Upper lobe of right lung (tissue), 1 donor: ENCODE data around the gene PCLO. TPM values are rescaled to one million over a fixed set of nuclear protein-coding genes. Genes with fewer than 3 reads are reported as not detected.

ENCODE experiments used
- ATAC-seq: fragments of 200-7000 bp; cut with Tn5 transposase; one replicate; pipeline ENCODE4 v1.9.1; 2020; ENCODE audit warnings: mild to moderate bottlenecking, moderate library complexity
- DNase-seq: peaks from one replicate; pipeline ENCODE4 v3.0.0-alpha.2; 2020
- H3K27ac ChIP-seq: fragments of 200-600 bp; one replicate; pipeline ENCODE4 v1.8.0; 2022
- H3K27me3 ChIP-seq: fragments of 200-600 bp; one replicate; pipeline ENCODE4 v1.8.0; 2022; ENCODE audit warnings: mild to moderate bottlenecking
- H3K36me3 ChIP-seq: fragments of 200-600 bp; one replicate; pipeline ENCODE4 v1.8.0; 2022
- H3K4me1 ChIP-seq: fragments of 200-600 bp; one replicate; pipeline ENCODE4 v1.8.0; 2022
- H3K4me3 ChIP-seq: fragments of 200-600 bp; one replicate; pipeline ENCODE4 v1.8.0; 2022; ENCODE audit warnings: mild to moderate bottlenecking
- H3K9me3 ChIP-seq: fragments of 200-600 bp; one replicate; pipeline ENCODE4 v1.8.0; 2022
- intact Hi-C: fragments of 100-400 bp; cut with DNase I; formaldehyde crosslinking; loops from one replicate; pipeline ENCODE4 v1.11.0; 2022
- total RNA-seq: library from RNA; stranded (reverse); fragmentation: NEBNext Ultra II Directional; extraction: Animal tissue kit (Norgen Biotek cat#: 25700); gene quantifications from one replicate; pipeline ENCODE4 v1.2.1, GENCODE V29; 2021
- TF ChIP-seq, protein P1 (sequence below): fragments of 200-600 bp; IDR thresholded peaks from one replicate; pipeline ENCODE4 v1.8.0; 2022; ENCODE audit warnings: antibody characterized with exemption
- donor health status: DM: no; HTN: yes; CAD: no; lungs with severe emphysema.

The PCLO gene
- total RNA-seq, 1 donor from 2014 or later: 5.3 TPM

DNA sequence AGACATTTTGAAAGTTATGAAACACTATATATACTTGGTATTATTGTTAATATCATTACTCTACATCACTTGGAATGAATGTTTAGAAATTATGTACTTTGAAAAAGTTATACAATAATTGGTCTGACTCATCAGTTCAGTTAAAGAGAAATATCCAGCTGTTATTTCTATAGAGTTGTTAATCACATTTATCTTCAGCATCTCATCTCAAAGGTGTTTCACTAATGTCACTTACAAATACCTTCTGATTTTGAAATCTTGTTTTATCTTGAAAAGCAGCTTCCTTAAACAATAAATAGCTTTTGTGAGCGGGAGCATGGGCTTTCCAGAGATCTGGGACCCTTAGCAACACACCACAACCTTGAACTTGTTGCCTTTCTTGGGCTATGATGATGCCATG, 205.2 kb downstream of the PCLO start:
- Histone ChIP-seq H3K9me3 (no peaks in the 10 kb centered on the region), H3K27me3 (no peaks in the 10 kb centered on the region), H3K4me1 (no peaks in the 10 kb centered on the region), H3K36me3 (no peaks in the 10 kb centered on the region), H3K4me3 (no peak overlapping the region), H3K27ac (no peak overlapping the region)
- intact Hi-C loops: no loop called here
- no peak for DNase-seq
- TF ChIP-seq, protein P1, sequence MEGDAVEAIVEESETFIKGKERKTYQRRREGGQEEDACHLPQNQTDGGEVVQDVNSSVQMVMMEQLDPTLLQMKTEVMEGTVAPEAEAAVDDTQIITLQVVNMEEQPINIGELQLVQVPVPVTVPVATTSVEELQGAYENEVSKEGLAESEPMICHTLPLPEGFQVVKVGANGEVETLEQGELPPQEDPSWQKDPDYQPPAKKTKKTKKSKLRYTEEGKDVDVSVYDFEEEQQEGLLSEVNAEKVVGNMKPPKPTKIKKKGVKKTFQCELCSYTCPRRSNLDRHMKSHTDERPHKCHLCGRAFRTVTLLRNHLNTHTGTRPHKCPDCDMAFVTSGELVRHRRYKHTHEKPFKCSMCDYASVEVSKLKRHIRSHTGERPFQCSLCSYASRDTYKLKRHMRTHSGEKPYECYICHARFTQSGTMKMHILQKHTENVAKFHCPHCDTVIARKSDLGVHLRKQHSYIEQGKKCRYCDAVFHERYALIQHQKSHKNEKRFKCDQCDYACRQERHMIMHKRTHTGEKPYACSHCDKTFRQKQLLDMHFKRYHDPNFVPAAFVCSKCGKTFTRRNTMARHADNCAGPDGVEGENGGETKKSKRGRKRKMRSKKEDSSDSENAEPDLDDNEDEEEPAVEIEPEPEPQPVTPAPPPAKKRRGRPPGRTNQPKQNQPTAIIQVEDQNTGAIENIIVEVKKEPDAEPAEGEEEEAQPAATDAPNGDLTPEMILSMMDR: no peak
- ATAC-seq: no peak

DNA sequence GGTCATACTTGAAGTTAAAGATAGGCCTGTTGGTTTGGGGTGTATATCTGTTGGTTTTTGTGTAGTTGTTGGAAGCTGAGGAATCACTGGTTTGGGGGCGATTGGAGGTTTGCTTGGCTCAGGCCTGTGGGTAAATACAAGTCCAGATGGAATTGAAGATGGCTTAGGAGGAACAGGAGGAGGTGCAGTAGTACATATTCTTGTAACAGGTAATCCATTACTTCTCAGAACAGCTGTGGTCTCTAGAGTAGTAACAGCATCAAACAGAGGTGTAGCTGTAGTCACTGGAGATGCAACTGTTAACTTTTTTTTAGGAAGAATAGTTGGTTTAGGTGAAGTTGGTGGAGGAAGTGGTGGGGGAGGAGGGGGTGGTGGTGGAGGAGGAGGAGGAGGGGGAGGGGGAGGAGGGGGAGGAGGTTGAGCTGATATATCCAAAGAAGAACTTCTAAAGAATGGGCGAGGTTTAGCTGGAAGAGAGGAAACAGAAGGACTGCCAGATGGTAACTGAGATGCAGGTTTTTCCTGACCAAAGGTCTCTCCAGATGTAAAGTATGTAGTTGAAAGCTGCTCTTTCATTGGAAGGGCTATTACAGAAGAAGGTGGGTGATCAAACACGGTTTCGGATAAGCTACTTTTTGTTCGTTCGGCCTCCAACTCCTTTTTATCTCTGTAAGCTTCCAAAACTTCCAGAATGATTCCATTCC, 209.2 kb downstream of the PCLO start:
- H3K36me3 ChIP-seq: no peaks in the 10 kb centered on the region
- no peak overlapping the region for H3K4me3 ChIP-seq
- no peaks in the 10 kb centered on the region for H3K4me1 ChIP-seq
- H3K9me3 ChIP-seq: no peaks in the 10 kb centered on the region
- no peak overlapping the region for H3K27ac ChIP-seq
- TF ChIP-seq, protein P1: no peak
- no peaks in the 10 kb centered on the region for H3K27me3 ChIP-seq
- intact Hi-C loops: no loop called here
- ATAC-seq (no peak), DNase-seq (no peak)

DNA sequence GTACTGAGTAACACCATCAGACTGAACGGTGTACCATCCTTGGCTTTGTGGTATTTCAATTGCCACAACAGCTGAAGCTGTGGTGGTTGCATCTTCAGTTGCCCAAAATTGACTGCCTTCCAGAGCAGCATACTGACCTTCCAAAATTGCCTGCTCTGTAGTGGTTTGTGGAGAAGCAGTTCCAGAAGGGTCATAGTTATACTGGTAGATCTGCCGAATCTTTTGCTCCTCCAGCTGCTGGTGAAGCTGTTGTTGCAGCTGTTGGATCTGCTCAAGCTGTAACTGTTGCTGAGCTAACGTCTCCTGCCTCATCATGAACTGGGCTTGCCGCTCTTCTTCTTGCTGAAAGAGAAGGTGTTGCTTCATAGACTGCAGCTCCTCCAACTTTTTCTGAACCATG, 212.2 kb downstream of the PCLO start:
- ATAC-seq (no peak), DNase-seq (no peak)
- Histone ChIP-seq H3K27ac (no peak overlapping the region), H3K9me3 (no peaks in the 10 kb centered on the region), H3K36me3 (no peaks in the 10 kb centered on the region), H3K4me3 (no peak overlapping the region), H3K27me3 (no peaks in the 10 kb centered on the region), H3K4me1 (no peaks in the 10 kb centered on the region)
- TF ChIP-seq, protein P1: no peak
- intact Hi-C loops: no loop called here

DNA sequence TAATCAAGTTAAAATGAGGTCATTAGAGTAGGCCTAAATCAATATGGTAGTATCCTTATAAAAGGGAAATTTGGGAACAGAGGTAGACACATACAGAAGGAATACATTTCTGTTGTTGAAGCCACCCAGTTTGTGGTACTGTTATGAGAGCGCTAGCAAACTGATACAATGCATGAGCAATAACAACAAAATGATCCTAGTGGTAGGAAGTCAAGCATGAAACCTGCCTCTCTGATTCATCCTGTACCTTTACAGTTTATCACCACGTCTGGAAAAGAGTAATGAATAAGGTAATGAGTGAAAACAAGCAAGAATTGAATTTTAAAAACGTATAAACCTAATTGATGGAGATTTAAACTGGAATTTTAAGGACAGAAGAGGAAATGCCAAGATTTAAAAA, 217.2 kb downstream of the PCLO start:
- TF ChIP-seq, protein P1: no peak
- Histone ChIP-seq H3K4me3 (no peak overlapping the region), H3K4me1 (no peaks in the 10 kb centered on the region), H3K36me3 (no peaks in the 10 kb centered on the region), H3K27ac (no peak overlapping the region), H3K27me3 (no peaks in the 10 kb centered on the region), H3K9me3 (no peaks in the 10 kb centered on the region)
- intact Hi-C loops: no loop called here
- ATAC-seq (no peak), DNase-seq (no peak)

DNA sequence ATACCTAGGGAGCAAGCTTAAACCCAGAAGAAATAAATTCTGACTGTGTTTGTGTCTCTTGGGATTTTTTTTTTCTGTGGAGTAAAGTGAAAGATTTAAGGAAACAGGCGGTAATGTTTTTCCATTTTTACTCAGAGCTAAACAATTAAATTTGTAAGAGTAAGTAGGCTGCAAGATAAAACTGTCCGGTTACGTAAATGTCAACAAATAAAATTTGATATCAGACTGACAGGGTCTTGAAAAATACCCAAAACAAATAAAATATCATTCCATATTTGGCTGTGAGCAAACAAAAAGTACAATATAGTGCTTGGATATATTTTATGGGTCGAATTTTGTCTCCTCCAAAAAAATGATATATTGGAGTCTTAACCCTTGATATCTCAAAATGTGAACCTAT, 217.6 kb downstream of the PCLO start:
- TF ChIP-seq, protein P1: no peak
- intact Hi-C loops: no loop called here
- H3K36me3 ChIP-seq: no peaks in the 10 kb centered on the region
- no peak for DNase-seq
- no peaks in the 10 kb centered on the region for H3K9me3 ChIP-seq
- no peak overlapping the region for H3K4me3 ChIP-seq
- H3K4me1 ChIP-seq: no peaks in the 10 kb centered on the region
- H3K27ac ChIP-seq: no peak overlapping the region
- no peak for ATAC-seq
- no peaks in the 10 kb centered on the region for H3K27me3 ChIP-seq

DNA sequence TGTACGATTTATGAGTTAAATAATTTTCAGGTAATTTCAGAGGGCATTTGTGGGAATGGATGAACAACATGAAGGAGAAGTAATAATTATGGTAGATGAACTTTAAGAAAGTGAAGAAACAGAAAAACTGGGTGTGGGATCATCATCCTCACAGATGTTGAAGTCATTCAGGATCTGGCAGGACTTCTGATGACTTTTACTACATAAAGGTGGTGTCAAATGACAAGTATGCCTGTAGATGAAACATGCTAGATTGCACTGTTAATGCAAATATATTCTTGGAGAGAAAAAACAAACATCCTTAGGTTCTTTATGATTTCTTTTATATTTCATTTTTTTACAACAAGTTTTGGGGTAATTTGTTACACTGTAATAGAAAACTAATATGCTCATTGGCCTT, 230.2 kb downstream of the PCLO start:
- no peaks in the 10 kb centered on the region for H3K4me1 ChIP-seq

More for the DNA sequence above, 230.2 kb downstream of the PCLO start:
- no peak overlapping the region for H3K27ac ChIP-seq
- no peak overlapping the region for H3K4me3 ChIP-seq
- H3K36me3 ChIP-seq: no peaks in the 10 kb centered on the region
- DNase-seq: no peak
- ATAC-seq: no peak
- TF ChIP-seq, protein P1: no peak
- intact Hi-C loops: no loop called here
- no peaks in the 10 kb centered on the region for H3K9me3 ChIP-seq
- no peaks in the 10 kb centered on the region for H3K27me3 ChIP-seq
